ENCODE measurements around the gene UBE2D1.

The UBE2D1 gene

DNA sequence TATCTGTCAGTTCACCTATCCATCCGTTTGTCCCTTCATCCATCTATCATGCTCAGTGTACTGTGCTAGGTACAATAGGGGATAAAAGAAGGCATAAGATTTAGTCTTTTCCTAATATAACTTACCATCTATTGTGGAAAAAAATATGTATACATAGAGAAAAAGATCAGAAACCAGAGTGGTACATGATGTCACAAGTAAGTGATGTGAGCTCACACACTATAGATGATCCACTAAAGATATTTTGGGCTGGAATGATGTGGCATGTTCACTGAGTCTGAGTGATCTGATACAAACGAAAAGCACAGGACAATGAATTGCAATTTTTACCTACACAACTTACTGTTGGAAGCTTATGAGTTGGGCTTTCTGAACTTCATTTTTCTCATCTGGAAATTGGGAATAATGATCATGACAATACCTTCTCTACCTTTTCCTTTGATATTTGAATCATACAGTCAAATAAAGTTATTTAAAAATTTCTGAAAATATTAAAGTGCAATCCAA is 47.7 kb downstream of the UBE2D1 start:
- no peak for DNase-seq
- H3K4me1 Mint-ChIP-seq (ENCODE audit: low read depth) = peaks cover 29% of the 10 kb centered on the region
- H3K36me3 Mint-ChIP-seq (ENCODE audit: low read depth) = peaks cover 24% of the 10 kb centered on the region
- H3K27ac Mint-ChIP-seq = no peak overlapping the region
- no peaks in the 10 kb centered on the region for H3K9me3 Mint-ChIP-seq
- H3K4me3 Mint-ChIP-seq = no peak overlapping the region
- no peaks in the 10 kb centered on the region for H3K27me3 Mint-ChIP-seq

DNA sequence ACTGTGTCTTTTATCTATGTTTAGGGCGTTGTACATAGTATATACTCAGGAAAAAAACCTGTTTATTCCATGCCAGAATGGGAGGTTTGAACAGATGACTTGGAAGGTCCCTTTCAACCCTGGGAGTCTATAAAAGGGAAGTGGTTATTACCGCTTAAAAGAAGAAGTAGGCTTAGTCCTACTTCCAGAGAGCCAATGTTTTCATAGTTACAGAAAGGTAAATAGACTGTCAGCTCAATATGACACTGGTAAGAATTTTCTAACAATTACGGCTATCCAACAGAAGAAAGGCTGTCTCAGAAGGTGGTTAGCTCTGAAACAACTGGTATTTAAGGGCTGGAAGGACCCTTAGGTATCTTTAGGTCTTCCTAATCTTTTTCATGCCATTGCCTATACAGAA is 49.3 kb downstream of the UBE2D1 start:
- Mint-ChIP-seq H3K36me3 (ENCODE audit: low read depth) (peaks cover 40% of the 10 kb centered on the region), H3K27ac (no peak overlapping the region), H3K4me1 (ENCODE audit: low read depth) (peaks cover 41% of the 10 kb centered on the region), H3K27me3 (no peaks in the 10 kb centered on the region), H3K4me3 (peak overlapping the region; percentile 95), H3K9me3 (no peaks in the 10 kb centered on the region)
- DNase-seq = no peak

DNA sequence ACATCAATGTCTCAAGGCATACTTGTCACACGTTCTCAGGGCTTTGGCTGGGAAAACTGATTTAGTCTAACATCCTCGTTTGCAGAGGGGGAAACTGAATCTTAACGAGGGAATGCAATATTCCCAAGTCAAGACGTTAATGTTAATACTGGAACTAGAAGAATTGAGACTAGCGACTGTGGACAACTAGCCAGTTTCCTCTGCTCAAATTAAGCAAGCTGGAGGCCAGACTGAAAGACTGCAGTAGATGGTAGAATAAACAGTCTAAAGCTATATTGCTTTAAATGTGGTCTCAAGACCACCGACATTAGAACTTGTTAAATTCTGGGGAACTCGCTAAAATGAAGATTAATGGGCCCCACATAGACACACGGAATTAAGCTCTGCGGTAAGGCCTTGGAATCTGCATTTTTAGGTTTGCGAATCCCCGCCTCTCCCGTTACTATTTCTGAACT is 49.8 kb downstream of the UBE2D1 start:
- no peak for DNase-seq
- Mint-ChIP-seq H3K27ac (peak overlapping the region; percentile 92), H3K27me3 (no peaks in the 10 kb centered on the region), H3K4me3 (peak overlapping the region; percentile 95), H3K9me3 (no peaks in the 10 kb centered on the region), H3K36me3 (ENCODE audit: low read depth) (peaks cover 45% of the 10 kb centered on the region), H3K4me1 (ENCODE audit: low read depth) (peaks cover 45% of the 10 kb centered on the region)

DNA sequence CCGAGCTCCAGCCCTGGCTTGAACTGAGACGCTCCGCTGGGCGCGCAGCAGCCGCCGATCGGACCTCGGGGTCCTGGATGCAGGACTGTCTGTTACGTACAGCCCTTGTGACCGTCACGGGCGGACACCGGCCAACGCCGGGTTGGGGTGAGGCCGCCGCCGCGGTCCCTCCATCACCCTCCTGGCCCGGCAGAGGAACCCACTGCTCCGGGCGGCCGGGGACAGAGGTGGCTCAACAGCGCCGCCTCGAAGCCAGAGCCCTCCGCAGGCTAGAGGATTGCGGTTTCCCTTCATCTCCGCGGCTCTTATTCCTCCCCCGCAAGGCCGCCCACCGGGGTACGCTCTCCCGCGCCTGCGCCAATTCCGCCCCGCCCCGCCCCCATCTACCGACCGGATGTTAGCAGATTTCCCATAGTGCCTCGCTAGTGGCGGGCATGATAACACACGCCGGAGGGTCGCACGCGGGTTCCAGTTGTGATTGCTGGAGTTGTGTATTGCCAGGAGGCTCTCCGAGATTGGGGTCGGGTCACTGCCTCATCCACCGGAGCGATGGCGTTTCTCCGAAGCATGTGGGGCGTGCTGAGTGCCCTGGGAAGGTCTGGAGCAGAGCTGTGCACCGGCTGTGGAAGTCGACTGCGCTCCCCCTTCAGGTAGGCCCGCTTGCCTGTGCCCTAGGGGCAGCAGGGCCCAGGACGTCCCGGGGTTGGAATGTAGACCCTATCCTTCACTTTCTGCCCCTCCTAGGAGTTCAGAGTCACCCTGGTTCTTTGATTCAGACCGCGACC is 50.4 kb downstream of the UBE2D1 start, which contains the start of gene TFAM:
TSS of gene TFAM (plus strand) at position 412 of the 785 bp plus-strand sequence. CDS start at position 550, 138 bp downstream.
- peaks cover 51% of the 10 kb centered on the region for H3K36me3 Mint-ChIP-seq (ENCODE audit: low read depth)
- peak; percentile 99 for DNase-seq
- peaks cover 51% of the 10 kb centered on the region for H3K4me1 Mint-ChIP-seq (ENCODE audit: low read depth)
- no peaks in the 10 kb centered on the region for H3K27me3 Mint-ChIP-seq
- H3K9me3 Mint-ChIP-seq = no peaks in the 10 kb centered on the region
- H3K27ac Mint-ChIP-seq = peak within 1 kb of the TSS; percentile 92
- peak within 1 kb of the TSS; percentile 95 for H3K4me3 Mint-ChIP-seq

DNA sequence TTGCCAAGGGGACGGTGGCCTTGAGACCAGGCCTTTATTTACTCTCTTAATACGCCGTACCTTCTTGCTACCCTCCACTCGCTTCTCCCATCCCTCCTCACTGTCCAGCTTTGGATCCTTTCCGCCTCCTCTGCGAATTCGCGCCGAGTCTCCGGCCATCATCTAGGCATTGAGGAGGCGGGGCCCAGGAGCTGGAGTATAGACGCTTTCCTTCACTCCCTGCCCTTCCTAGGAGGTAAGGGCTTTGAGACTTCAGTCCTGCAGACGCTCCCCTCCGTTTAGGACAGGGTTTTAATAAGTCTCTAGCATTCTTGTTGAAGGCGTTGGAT is 50.9 kb downstream of the UBE2D1 start:
- peak overlapping the region; percentile 95 for H3K4me3 Mint-ChIP-seq
- H3K9me3 Mint-ChIP-seq = no peaks in the 10 kb centered on the region
- H3K4me1 Mint-ChIP-seq (ENCODE audit: low read depth) = peaks cover 52% of the 10 kb centered on the region
- H3K27me3 Mint-ChIP-seq = no peaks in the 10 kb centered on the region
- no peak for DNase-seq
- H3K27ac Mint-ChIP-seq = peak overlapping the region; percentile 92
- peaks cover 56% of the 10 kb centered on the region for H3K36me3 Mint-ChIP-seq (ENCODE audit: low read depth)

DNA sequence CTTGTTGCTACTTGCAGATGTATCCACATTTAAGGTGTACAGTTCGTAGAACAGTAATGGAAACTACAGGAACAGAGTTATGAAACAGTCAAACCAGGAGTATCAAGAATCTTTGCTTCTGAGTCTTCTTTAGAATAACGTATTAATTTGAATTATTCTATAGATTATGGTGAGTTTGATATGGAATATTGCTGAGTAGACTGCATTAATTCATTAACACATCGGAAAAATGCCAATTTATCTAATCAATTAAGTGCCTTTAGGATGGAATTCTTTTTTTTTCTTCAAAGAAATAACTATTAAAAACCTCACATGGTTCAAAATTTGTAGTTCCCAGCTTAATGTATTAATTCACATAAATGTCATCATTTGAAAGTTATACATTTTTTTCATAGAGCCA is 54.2 kb downstream of the UBE2D1 start:
- no peak overlapping the region for H3K27ac Mint-ChIP-seq
- no peaks in the 10 kb centered on the region for H3K27me3 Mint-ChIP-seq
- no peaks in the 10 kb centered on the region for H3K9me3 Mint-ChIP-seq
- H3K4me3 Mint-ChIP-seq = no peak overlapping the region
- peaks cover 55% of the 10 kb centered on the region for H3K4me1 Mint-ChIP-seq (ENCODE audit: low read depth)
- peaks cover 85% of the 10 kb centered on the region for H3K36me3 Mint-ChIP-seq (ENCODE audit: low read depth)
- no peak for DNase-seq

DNA sequence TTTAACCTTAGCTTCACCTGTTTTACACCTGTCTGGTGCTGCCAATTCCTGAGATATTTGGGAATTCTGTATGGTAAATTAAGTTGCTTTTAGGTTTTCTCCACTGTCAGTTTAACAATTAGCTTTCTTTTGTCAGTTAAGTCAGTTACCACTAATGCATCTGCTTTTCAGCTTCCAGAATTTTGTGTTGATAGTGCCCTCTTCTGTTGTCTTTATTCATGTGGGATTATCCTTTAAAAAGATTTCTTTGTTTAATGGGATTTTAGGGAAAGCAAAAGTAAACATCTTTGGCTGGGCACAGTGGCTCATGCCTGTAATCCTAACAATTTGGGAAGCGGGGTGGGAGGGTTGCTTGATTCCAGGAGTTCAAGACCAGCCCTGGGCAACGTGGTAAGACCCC is 58.5 kb downstream of the UBE2D1 start:
- H3K27ac Mint-ChIP-seq = no peak overlapping the region
- no peak overlapping the region for H3K4me3 Mint-ChIP-seq
- H3K9me3 Mint-ChIP-seq = no peaks in the 10 kb centered on the region
- H3K36me3 Mint-ChIP-seq (ENCODE audit: low read depth) = peaks cover 89% of the 10 kb centered on the region
- no peaks in the 10 kb centered on the region for H3K27me3 Mint-ChIP-seq
- DNase-seq = no peak
- H3K4me1 Mint-ChIP-seq (ENCODE audit: low read depth) = peaks cover 34% of the 10 kb centered on the region

DNA sequence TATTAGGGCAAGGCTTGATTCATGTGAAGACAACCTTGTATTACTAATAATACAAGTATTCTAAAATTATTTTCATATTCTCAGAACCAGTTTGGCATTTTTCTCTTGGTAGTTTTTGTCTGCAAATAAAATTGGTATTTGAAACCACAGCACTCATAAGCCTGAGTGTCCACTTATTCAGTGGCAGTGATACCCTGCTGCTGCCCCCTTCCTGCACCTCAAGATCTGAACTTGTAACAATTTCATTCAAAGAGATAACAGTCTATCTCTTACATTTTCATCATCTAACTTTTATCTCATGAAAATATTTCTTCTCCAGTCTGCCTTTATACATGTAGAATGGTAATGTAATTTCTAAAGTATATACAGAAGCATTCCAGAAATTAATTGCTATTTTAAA is 59.7 kb downstream of the UBE2D1 start:
- no peaks in the 10 kb centered on the region for H3K9me3 Mint-ChIP-seq
- H3K4me3 Mint-ChIP-seq = no peak overlapping the region
- no peaks in the 10 kb centered on the region for H3K27me3 Mint-ChIP-seq
- DNase-seq = no peak
- H3K27ac Mint-ChIP-seq = peak overlapping the region; percentile 61
- peaks cover 88% of the 10 kb centered on the region for H3K36me3 Mint-ChIP-seq (ENCODE audit: low read depth)
- H3K4me1 Mint-ChIP-seq (ENCODE audit: low read depth) = peaks cover 28% of the 10 kb centered on the region

DNA sequence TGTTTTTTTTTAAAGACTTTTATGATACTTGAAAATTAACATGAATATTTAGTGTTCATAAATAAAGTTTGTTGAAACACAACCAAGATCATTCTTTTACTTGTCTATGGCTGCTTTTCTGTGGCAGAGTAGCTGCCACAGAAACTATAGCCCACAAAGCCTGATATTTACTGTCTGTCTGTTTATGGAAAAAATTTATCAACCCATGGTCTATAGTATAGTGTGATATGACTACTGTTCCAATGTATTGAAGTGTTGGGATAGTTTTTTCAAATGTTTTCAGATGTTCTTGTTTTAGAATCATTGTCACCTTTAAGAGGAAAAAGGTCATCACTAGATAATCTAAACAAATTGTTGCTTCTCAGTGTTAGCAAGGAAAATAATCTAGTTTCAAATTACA is 61.3 kb downstream of the UBE2D1 start:
- Mint-ChIP-seq H3K4me3 (no peak overlapping the region), H3K36me3 (ENCODE audit: low read depth) (peaks cover 88% of the 10 kb centered on the region), H3K27me3 (no peaks in the 10 kb centered on the region), H3K27ac (no peak overlapping the region), H3K9me3 (no peaks in the 10 kb centered on the region), H3K4me1 (ENCODE audit: low read depth) (peaks cover 21% of the 10 kb centered on the region)
- no peak for DNase-seq

DNA sequence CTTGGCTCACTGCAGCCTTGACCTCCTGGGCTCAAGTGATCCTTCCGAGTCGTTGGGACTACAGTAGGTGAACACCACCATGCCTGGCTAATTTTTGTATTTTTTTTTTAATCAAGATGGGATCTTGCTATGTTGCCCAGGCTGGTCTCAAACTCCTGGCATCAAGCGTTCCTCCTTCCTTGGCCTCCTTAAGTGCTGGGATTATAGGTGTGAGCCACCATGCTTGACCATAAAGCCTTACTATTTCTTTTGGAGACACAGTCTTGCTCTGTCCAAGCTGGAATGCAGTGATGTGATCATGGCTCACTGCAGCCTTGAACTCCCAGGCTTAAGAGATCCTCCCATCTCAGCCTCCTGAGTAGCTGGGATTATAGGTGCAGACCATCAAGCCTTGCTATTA is 63.0 kb downstream of the UBE2D1 start:
- no peak overlapping the region for H3K27ac Mint-ChIP-seq
- no peak overlapping the region for H3K4me3 Mint-ChIP-seq

DNA sequence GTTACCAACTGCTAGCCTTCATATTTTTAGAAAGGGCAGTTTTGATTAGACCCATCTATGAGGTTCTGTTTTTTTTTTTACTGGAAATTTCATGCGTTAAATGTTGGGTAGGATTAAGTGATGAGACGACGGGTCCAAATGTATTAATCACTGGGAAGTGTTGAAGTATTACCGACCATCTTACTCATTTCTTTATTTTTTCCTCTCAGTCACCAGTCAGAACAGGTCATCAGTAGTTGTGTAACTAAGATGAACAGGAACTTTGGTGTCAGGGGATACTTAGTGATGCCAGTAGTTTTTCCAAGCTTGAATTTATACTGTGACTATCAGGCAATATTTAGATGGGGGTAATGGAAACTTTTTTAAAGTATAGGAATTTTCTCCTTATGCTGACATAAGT is 64.6 kb downstream of the UBE2D1 start:
- peaks cover 68% of the 10 kb centered on the region for H3K36me3 Mint-ChIP-seq (ENCODE audit: low read depth)
- H3K4me3 Mint-ChIP-seq = no peak overlapping the region
- no peaks in the 10 kb centered on the region for H3K9me3 Mint-ChIP-seq
- peaks cover 10% of the 10 kb centered on the region for H3K4me1 Mint-ChIP-seq (ENCODE audit: low read depth)
- no peaks in the 10 kb centered on the region for H3K27me3 Mint-ChIP-seq
- no peak overlapping the region for H3K27ac Mint-ChIP-seq
- no peak for DNase-seq

More for the DNA sequence above, 63.0 kb downstream of the UBE2D1 start:
- Mint-ChIP-seq H3K9me3 (no peaks in the 10 kb centered on the region), H3K36me3 (ENCODE audit: low read depth) (peaks cover 82% of the 10 kb centered on the region), H3K4me1 (ENCODE audit: low read depth) (peaks cover 10% of the 10 kb centered on the region), H3K27me3 (no peaks in the 10 kb centered on the region)
- no peak for DNase-seq

DNA sequence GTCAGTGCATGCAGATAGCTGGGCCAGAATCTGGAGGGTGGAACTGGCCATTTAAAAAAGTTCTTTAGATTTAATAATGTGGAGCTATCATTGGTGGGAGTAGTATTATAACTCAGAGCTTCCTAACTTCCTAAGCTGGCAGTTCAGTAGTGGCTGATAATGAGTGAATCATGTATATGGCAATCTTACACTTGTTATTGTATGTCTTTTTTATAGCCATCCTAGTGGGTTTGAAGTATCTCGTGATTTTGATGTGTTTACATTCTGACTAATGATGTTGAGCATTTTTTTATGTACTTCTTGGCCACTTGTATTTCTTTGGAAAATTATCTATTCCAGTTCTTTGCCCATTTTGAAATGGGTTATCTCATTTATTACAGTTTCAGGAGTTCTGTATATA is 65.8 kb downstream of the UBE2D1 start:
- Mint-ChIP-seq H3K27ac (no peak overlapping the region), H3K36me3 (ENCODE audit: low read depth) (peaks cover 57% of the 10 kb centered on the region), H3K4me3 (no peak overlapping the region), H3K27me3 (no peaks in the 10 kb centered on the region), H3K9me3 (no peaks in the 10 kb centered on the region), H3K4me1 (ENCODE audit: low read depth) (peaks cover 5% of the 10 kb centered on the region)
- no peak for DNase-seq

DNA sequence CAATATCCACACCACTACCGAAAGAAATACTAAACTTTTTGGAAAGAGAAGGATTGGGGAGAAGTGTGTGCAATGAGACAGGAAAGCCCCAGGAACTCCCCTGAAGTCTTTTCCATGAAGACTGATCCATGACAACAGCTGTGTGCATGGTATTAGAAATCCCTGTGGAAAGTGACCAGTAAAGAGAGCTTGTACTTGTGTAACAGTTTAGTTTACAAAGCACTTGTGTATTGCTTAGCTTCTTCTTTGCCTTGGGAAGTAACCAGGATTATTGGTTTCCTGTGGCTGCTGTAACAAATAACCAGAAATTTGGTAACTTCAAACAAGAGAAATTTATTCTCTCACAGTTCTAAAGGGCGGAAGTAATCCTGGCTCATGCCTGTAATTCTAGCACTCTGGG is 69.2 kb downstream of the UBE2D1 start:
- H3K27me3 Mint-ChIP-seq = no peaks in the 10 kb centered on the region
- peaks cover 3% of the 10 kb centered on the region for H3K4me1 Mint-ChIP-seq (ENCODE audit: low read depth)
- H3K27ac Mint-ChIP-seq = no peak overlapping the region
- no peaks in the 10 kb centered on the region for H3K9me3 Mint-ChIP-seq
- no peak for DNase-seq
- H3K4me3 Mint-ChIP-seq = no peak overlapping the region
- peaks cover 29% of the 10 kb centered on the region for H3K36me3 Mint-ChIP-seq (ENCODE audit: low read depth)

DNA sequence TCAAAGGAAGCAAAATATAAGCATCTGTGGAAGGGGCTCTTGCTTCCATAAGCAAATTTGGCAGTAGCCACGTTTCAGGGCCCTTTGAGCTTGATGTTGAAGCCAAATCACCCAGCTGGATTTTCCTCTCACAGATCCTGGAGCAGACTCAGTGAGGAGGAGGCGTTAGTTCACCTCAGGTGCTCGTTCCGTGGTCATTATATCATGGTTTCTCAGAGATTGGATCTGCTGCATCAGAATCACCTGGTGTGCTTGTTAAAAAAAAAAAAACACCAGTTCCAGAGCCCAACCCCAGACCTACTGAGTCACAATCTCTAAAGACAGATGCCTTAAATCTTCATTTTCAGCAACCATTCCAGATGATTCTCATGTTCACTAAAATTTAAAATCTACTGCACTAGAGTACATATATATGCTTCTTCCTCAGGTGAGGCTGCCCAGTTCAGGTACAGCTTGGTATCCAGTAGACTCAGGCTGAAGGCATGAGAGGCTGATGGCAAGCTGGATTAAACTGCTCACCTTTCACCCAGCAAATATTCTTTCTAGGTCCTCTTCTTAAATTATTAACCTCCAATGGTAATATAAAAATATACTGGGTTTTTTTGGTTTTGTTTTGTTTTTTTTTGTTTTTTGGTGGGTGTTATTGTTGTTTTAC is 75.3 kb downstream of the UBE2D1 start:
- Mint-ChIP-seq H3K27ac (no peak overlapping the region), H3K36me3 (ENCODE audit: low read depth) (no peaks in the 10 kb centered on the region), H3K4me1 (ENCODE audit: low read depth) (no peaks in the 10 kb centered on the region), H3K27me3 (peaks cover 2% of the 10 kb centered on the region), H3K4me3 (no peak overlapping the region), H3K9me3 (no peaks in the 10 kb centered on the region)
- DNase-seq = no peak

DNA sequence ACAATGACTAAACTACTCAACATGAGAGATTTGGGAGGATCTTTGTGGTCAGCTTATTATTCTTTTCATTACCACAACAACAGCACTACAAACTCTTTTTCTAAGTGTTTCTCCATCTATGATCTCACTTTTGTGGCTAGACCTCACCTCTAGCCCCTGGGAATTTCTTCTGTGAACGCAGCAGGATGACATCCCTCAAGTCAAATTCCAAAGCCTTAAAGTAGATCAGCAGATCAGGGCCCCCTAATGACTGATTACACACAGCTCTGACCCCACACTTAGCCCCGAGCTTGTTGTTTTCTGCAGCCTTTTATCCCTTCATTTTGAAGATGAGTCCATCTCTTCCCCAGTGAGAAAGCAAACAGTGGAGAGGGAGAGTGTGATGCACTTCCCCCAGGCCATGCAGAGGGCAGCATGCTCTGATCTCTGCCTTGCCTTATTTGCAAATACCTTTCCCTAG is 77.7 kb downstream of the UBE2D1 start:
- Mint-ChIP-seq H3K4me3 (no peak overlapping the region), H3K27ac (no peak overlapping the region), H3K27me3 (peaks cover 10% of the 10 kb centered on the region), H3K9me3 (no peaks in the 10 kb centered on the region), H3K36me3 (ENCODE audit: low read depth) (no peaks in the 10 kb centered on the region), H3K4me1 (ENCODE audit: low read depth) (no peaks in the 10 kb centered on the region)
- DNase-seq = no peak

Measured in activated T-cell treated with anti-CD3 and anti-CD28 coated beads, Interleukin-2, amount 50 U/mL, for 24 hours (primary cell).